ENCODE data around the gene RAI14.
"Not testable (repeated sequence)": the region's sequence is repeated elsewhere in the genome, so short reads cannot be mapped to it uniquely, and the experiment has no call there.

RAI14 gene

GRCh38 chr5:34692786-34693185 lies 36.7 kb downstream of the RAI14 start:
- Histone ChIP-seq H3K4me3 (ENCODE audit: low read length) (no peak overlapping the region), H3K36me3 (ENCODE audit: control insufficient read depth, low read depth, low read length) (peaks cover 29% of the 10 kb centered on the region), H3K4me1 (ENCODE audit: control insufficient read depth, low read depth, low read length) (peaks cover 16% of the 10 kb centered on the region), H3K9ac (ENCODE audit: low read length) (no peak overlapping the region), H3K27ac (ENCODE audit: low read length) (no peak overlapping the region), H3K9me3 (ENCODE audit: control insufficient read depth, low read depth, low read length) (no peaks in the 10 kb centered on the region), H3K27me3 (ENCODE audit: control insufficient read depth, insufficient read depth, low read length) (no peaks in the 10 kb centered on the region)

DNA sequence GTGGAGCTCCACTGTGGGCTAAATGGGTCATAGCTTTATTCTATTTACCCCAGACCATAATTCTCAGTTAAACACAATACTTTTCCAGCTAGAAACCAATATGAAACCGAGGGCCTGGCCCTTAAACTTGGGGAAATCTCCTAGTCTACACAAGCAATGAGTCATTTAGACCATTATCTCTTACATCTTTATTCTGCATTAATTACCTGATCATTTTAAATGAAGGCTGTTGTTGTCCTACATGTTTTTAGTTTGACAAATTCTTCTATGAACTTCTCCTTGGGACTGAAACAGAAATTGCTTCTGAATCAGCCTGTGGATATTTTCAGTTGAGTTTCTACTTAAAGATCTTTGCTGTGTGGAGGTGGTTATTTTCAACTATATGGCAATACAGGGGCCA lies 37.9 kb downstream of the RAI14 start:
- Histone ChIP-seq H3K4me1 (ENCODE audit: control insufficient read depth, low read depth, low read length) (peaks cover 22% of the 10 kb centered on the region), H3K9me3 (ENCODE audit: control insufficient read depth, low read depth, low read length) (no peaks in the 10 kb centered on the region), H3K4me3 (ENCODE audit: low read length) (no peak overlapping the region), H3K36me3 (ENCODE audit: control insufficient read depth, low read depth, low read length) (peaks cover 17% of the 10 kb centered on the region), H3K27ac (ENCODE audit: low read length) (no peak overlapping the region), H3K9ac (ENCODE audit: low read length) (no peak overlapping the region), H3K27me3 (ENCODE audit: control insufficient read depth, insufficient read depth, low read length) (no peaks in the 10 kb centered on the region)

DNA sequence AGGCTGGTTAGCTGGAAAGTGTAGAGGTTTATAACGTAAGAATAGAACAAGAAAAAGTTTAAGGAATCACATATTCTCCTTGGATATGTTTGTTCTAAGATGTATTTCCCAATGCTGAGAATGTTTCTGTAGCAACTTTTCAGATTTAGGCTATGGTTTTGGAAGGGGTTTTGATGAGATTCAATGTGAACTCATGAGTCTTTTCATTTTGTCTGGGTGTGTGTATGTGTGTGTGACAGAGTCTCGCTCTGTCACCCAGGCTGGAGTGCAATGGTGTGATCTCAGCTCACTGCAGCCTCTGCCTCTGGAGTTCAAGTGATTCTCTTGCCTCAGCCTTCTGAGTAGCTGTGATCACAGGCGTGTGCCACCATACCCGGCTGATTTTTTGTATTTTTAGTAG lies 38.6 kb downstream of the RAI14 start:
- Histone ChIP-seq H3K4me1 (ENCODE audit: control insufficient read depth, low read depth, low read length) (peaks cover 26% of the 10 kb centered on the region), H3K9ac (ENCODE audit: low read length) (no peak overlapping the region), H3K4me3 (ENCODE audit: low read length) (no peak overlapping the region), H3K27ac (ENCODE audit: low read length) (no peak overlapping the region), H3K27me3 (ENCODE audit: control insufficient read depth, insufficient read depth, low read length) (no peaks in the 10 kb centered on the region), H3K9me3 (ENCODE audit: control insufficient read depth, low read depth, low read length) (no peaks in the 10 kb centered on the region), H3K36me3 (ENCODE audit: control insufficient read depth, low read depth, low read length) (peaks cover 13% of the 10 kb centered on the region)

DNA sequence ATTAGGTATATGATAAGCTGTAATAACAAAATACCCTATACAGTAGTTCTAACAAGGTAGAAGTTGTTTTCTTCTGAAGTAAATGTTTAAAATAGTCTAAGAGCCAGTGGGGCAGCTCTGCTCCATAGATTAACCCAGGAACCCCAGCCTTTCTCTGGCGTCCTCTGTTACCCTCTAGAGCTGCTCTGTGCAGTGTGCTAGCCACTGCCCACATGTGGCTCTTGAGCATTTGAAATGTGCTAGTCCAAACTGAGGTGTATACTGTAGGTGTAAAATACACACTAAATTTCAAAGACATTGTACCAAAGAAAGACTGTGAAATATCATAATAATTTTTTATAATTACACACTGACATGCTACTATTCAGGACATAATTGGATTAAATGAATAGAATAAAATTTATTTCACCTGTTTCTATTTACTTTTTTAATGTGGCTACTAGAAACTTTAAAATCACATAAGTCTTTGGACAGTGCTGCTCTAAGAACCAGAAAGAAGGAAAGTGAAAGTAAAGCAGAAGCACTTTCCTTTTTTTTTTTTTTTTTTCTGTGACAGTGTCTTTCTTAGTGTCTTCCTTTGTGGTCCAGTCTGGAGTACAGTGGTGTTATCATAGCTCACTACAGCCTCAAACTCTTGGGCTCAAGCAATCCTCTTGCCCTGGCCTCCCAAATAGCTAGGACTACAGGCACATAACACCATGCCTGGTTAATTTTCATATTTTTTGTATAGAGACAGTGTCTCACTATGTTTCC lies 39.3 kb downstream of the RAI14 start:
- Histone ChIP-seq H3K27me3 (ENCODE audit: control insufficient read depth, insufficient read depth, low read length) (no peaks in the 10 kb centered on the region), H3K27ac (ENCODE audit: low read length) (no peak overlapping the region), H3K9ac (ENCODE audit: low read length) (no peak overlapping the region), H3K4me1 (ENCODE audit: control insufficient read depth, low read depth, low read length) (peaks cover 26% of the 10 kb centered on the region), H3K4me3 (ENCODE audit: low read length) (no peak overlapping the region), H3K36me3 (ENCODE audit: control insufficient read depth, low read depth, low read length) (peaks cover 13% of the 10 kb centered on the region), H3K9me3 (ENCODE audit: control insufficient read depth, low read depth, low read length) (no peaks in the 10 kb centered on the region)

GRCh38 chr5:34697308-34698108 lies 41.4 kb downstream of the RAI14 start:
- Histone ChIP-seq H3K9me3 (ENCODE audit: control insufficient read depth, low read depth, low read length) (no peaks in the 10 kb centered on the region), H3K4me1 (ENCODE audit: control insufficient read depth, low read depth, low read length) (peaks cover 30% of the 10 kb centered on the region), H3K27me3 (ENCODE audit: control insufficient read depth, insufficient read depth, low read length) (no peaks in the 10 kb centered on the region), H3K4me3 (ENCODE audit: low read length) (no peak overlapping the region), H3K36me3 (ENCODE audit: control insufficient read depth, low read depth, low read length) (peaks cover 8% of the 10 kb centered on the region), H3K9ac (ENCODE audit: low read length) (no peak overlapping the region), H3K27ac (ENCODE audit: low read length) (no peak overlapping the region)

- peaks cover 28% of the 10 kb centered on the region for H3K4me1 ChIP-seq (ENCODE audit: control insufficient read depth, low read depth, low read length)
Observed at GRCh38 chr5:34698109-34698419, 41.9 kb downstream of the RAI14 start.

GRCh38 chr5:34698754-34699153 lies 42.6 kb downstream of the RAI14 start:
- Histone ChIP-seq H3K36me3 (ENCODE audit: control insufficient read depth, low read depth, low read length) (no peaks in the 10 kb centered on the region), H3K4me1 (ENCODE audit: control insufficient read depth, low read depth, low read length) (peaks cover 35% of the 10 kb centered on the region), H3K9ac (ENCODE audit: low read length) (no peak overlapping the region), H3K27me3 (ENCODE audit: control insufficient read depth, insufficient read depth, low read length) (no peaks in the 10 kb centered on the region), H3K4me3 (ENCODE audit: low read length) (no peak overlapping the region), H3K9me3 (ENCODE audit: control insufficient read depth, low read depth, low read length) (no peaks in the 10 kb centered on the region), H3K27ac (ENCODE audit: low read length) (no peak overlapping the region)

More at GRCh38 chr5:34698109-34698419, 41.9 kb downstream of the RAI14 start:
- Histone ChIP-seq H3K4me3 (ENCODE audit: low read length) (no peak overlapping the region), H3K9me3 (ENCODE audit: control insufficient read depth, low read depth, low read length) (no peaks in the 10 kb centered on the region), H3K36me3 (ENCODE audit: control insufficient read depth, low read depth, low read length) (peaks cover 4% of the 10 kb centered on the region), H3K27me3 (ENCODE audit: control insufficient read depth, insufficient read depth, low read length) (no peaks in the 10 kb centered on the region), H3K27ac (ENCODE audit: low read length) (no peak overlapping the region), H3K9ac (ENCODE audit: low read length) (no peak overlapping the region)

- H3K27ac ChIP-seq (ENCODE audit: low read length): no peak overlapping the region
- H3K4me3 ChIP-seq (ENCODE audit: low read length): no peak overlapping the region
- no peaks in the 10 kb centered on the region for H3K9me3 ChIP-seq (ENCODE audit: control insufficient read depth, low read depth, low read length)
- H3K9ac ChIP-seq (ENCODE audit: low read length): no peak overlapping the region
- no peaks in the 10 kb centered on the region for H3K36me3 ChIP-seq (ENCODE audit: control insufficient read depth, low read depth, low read length)
- no peaks in the 10 kb centered on the region for H3K27me3 ChIP-seq (ENCODE audit: control insufficient read depth, insufficient read depth, low read length)
- peaks cover 41% of the 10 kb centered on the region for H3K4me1 ChIP-seq (ENCODE audit: control insufficient read depth, low read depth, low read length)
Observed at GRCh38 chr5:34699155-34700077, 43.3 kb downstream of the RAI14 start.

GRCh38 chr5:34700078-34700452 lies 43.9 kb downstream of the RAI14 start:
- H3K9me3 ChIP-seq (ENCODE audit: control insufficient read depth, low read depth, low read length): no peaks in the 10 kb centered on the region
- H3K9ac ChIP-seq (ENCODE audit: low read length): no peak overlapping the region
- H3K4me3 ChIP-seq (ENCODE audit: low read length): no peak overlapping the region
- H3K36me3 ChIP-seq (ENCODE audit: control insufficient read depth, low read depth, low read length): no peaks in the 10 kb centered on the region
- no peaks in the 10 kb centered on the region for H3K27me3 ChIP-seq (ENCODE audit: control insufficient read depth, insufficient read depth, low read length)
- H3K4me1 ChIP-seq (ENCODE audit: control insufficient read depth, low read depth, low read length): peaks cover 45% of the 10 kb centered on the region
- H3K27ac ChIP-seq (ENCODE audit: low read length): no peak overlapping the region

- H3K36me3 ChIP-seq (ENCODE audit: control insufficient read depth, low read depth, low read length); H3K27me3 ChIP-seq (ENCODE audit: control insufficient read depth, insufficient read depth, low read length); H3K9me3 ChIP-seq (ENCODE audit: control insufficient read depth, low read depth, low read length); H3K4me3 ChIP-seq (ENCODE audit: low read length); H3K27ac ChIP-seq (ENCODE audit: low read length); H3K9ac ChIP-seq (ENCODE audit: low read length): not testable (repeated sequence)
- H3K4me1 ChIP-seq (ENCODE audit: control insufficient read depth, low read depth, low read length): peaks cover 52% of the 10 kb centered on the region
Observed at GRCh38 chr5:34701442-34701841, 45.3 kb downstream of the RAI14 start.

Data from iPS-18a (cell line).